RPMI7951 (cell line): ENCODE results near the gene SLC31A1. TPM values are rescaled to one million over a fixed set of nuclear protein-coding genes. Genes with fewer than 3 reads are reported as not detected.
A peak's percentile ranks its signal among the peaks of the same experiment; 100 is the strongest.

Source experiments
- DNase-seq: peaks from one replicate; pipeline ENCODE4 v3.0.0-alpha.2; 2012; ENCODE audit warnings: low read depth
- total RNA-seq: library from RNA; depleted of rRNA; stranded (reverse); fragments of >200 nt; shearing (Covaris generic); gene quantifications from 2 replicates; pipeline ENCODE4 v1.2.3, GENCODE V29; 2014; rRNA removed

SLC31A1 gene
- total RNA-seq, result 14.9 and 16.9 TPM in 2 replicates

GRCh38 chr9:113221003-113221799, at the start of gene SLC31A1, which contains the start of gene FKBP15:
Gene SLC31A1 (plus strand): TSS chr9:113221544. CDS start chr9:113256149, 34,605 bp downstream.
Gene FKBP15 (minus strand): TSS chr9:113221277. CDS start chr9:113221243, 34 bp downstream.
- peak; percentile 96 for DNase-seq

GRCh38 chr9:113173341-113173740, 48.0 kb upstream of the SLC31A1 start:
- DNase-seq, result no peak

DNA sequence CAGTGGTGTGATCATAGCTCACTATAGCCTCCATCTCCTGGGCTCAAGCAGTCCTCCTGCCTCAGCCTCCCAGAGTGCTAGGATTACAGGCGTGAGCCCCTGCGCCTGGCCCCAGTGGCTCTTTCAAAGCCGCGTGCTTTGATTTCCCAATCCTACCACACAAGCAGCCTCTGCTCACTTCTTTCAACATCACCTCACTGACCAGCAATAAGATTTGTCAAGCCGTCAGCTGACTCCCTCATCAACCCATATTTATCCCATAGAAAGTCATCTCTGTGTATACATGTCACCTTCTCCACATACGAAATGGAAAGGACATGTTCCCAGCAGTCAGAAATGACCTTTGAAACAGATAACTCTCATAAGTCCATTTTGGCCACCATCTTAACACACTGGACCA, 44.5 kb upstream of the SLC31A1 start:
- no peak for DNase-seq

DNA sequence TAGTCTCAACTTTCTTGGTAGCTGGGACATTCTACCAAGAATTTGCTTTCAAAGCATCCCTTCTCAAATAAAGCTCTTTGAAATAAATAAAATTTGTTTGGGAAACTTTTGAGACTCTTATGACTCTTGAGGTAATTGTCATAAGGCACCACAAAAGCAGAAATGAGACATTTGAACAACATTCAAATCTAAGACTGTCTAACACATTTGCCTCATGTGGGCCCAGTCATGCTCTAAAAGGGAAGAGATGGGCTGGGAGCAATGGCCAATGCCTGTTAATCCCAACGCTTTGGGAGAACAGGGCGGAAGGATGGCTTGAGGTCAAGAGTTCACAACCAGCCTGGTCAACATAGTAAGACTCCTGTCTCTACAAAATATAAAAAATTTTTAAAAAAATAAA, 44.1 kb upstream of the SLC31A1 start:
- DNase-seq, result no peak

GRCh38 chr9:113178087-113178486, 43.3 kb upstream of the SLC31A1 start:
- peak; percentile 61 for DNase-seq

DNA sequence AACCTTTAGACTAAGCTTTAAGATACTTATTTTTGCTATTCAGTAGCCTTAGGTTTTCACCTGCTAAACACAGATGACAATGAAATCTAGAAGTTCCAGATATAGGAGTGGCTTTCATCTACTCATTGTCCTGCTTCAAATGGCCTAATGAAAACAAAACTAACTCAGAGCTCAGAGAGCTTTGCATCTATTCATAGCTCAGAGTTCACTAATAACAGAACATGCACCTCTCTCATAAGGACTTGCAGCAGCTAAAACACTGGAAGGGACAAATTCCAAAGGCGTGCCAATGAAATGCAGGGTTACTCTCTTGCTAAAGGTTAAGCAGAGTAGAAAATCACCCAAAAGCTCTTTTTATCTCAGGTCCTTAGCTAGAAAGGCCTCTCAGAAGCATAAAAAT, 41.5 kb upstream of the SLC31A1 start:
- no peak for DNase-seq

DNA sequence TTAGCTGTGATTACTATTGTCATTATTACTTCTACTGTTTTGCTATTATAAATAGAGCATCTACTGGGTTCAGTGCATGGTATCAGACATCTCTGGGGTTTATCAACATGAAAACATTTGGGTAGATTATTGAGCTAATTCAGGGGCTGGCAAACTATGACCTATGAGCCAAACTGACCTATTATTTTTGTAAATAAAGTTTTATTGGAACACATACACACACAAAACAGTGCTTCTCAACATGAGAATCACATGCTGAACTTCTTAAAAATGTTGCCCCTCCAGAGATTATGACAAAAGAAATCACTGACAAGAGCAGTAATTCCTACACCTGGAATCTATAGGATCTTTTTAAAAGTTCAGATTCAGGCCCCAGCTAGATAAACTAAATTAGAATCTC, 40.2 kb upstream of the SLC31A1 start:
- DNase-seq, result no peak

GRCh38 chr9:113183956-113184488, 37.3 kb upstream of the SLC31A1 start:
- no peak for DNase-seq

GRCh38 chr9:113184539-113184938, 36.8 kb upstream of the SLC31A1 start:
- DNase-seq, result no peak

DNA sequence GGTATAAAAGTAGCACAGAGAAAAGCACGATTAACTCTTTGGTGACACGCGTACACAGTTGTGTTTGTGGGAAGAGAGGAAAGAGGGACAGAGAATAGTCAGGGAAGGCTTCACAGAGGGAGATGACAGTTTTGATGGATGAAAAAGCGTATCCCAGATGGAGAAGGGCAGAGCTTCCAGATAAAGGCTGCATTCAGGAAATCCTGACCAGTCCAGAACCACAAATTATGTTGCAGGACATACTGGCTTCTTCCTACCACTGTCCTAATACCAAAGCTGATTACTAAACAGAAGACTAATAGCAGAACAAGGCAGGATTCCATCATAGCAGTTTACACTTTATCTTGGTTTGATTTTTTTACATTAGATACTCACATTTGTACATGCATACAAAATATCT, 36.1 kb upstream of the SLC31A1 start:
- peak; percentile 3 for DNase-seq

DNA sequence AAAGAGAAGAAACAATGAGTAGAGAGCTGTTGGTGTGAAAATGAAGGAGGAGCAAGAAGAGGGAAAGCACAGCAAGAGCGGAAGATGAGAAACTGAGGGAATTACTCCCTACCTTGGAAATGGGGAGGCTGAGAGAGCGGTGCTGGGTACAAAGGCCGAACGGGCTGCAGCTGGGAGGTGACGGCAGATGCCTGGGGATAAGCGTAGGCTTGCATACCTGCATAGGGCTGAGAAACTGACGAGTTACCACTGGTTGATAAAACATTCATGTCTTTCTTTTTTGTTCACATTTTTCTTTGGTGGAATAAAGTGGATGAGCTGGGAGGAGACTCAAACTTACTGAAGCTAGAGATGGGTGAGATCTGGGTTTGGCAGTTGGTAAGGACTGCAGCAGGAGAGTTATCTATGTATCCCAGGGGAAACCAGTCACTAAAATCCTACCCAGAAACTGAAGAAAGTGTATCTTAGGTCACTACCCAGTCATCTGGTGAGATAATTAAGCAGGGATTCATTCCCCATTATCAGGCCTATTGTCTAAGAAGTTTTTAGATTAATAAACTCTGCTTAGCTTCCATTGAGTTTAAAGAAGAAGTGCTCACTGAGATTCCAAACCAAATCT, 35.1 kb upstream of the SLC31A1 start:
- no peak for DNase-seq

DNA sequence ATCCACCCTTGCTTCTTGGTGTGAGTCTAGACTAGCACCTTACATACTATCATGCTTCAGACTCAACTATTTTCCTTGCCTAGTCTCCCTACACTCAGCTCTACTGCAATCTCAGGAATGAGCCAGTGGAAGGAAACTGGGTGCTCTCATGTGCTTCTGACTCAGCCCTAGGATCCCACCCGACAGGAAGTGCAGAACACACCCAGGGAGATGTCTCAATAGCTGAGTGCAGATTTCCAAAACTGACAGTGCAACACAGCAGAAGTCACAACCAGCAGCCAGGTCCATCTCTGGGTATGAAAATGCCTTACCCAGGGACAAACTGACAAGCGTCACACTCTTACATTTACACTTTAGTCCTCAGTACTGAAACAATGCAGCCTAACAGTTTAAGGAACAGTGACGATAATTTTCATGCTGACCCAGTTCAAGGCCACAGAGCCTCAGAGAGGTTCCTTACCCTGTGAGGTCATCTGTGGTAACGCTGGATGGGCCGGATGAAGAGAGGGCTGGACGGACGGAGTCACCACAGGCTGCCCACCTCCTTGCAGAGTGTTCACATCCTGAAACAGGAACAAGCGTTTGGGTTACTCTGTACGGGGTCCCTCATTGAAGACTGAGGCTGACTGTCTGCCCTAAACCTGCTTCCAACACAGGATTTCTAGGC, 33.3 kb upstream of the SLC31A1 start:
- DNase-seq, result peak; percentile 85

DNA sequence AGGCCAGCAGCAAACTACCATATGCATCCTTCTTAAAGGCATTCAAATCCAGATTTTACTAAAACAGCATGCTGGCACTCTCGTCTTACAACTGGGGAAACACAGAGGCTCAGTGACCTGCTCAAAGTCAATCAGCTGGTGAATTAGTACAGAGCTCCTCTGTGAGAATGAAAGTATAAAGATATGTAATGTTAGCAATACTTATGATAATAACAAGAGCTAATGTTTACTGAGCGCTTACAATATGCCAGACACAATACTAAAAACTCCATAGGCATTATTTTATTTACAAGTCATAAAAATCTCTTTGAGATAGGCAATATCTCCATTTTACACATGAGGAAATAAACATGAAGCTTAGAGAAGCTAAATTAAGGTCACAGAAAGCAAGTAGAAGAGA, 28.9 kb upstream of the SLC31A1 start:
- DNase-seq, result no peak

GRCh38 chr9:113199683-113200329, 21.5 kb upstream of the SLC31A1 start:
- no peak for DNase-seq

DNA sequence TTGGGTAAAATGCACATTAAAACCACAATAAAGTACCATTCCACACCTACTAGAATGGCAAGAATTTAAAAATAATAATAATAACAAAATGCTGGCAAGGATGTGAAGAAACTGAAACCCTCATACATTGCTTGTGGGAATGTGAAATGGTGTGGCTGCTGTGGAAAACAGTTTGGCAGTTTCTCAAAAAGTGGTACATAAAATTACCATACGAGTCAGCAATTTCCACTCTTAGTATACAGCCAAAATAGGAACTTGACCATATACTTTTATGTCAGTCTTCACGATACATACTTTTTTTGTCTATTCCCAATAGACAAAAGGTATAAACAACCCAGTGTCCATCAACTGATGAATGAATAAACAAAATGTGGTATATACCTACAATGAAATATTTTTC, 15.9 kb upstream of the SLC31A1 start:
- DNase-seq, result no peak

DNA sequence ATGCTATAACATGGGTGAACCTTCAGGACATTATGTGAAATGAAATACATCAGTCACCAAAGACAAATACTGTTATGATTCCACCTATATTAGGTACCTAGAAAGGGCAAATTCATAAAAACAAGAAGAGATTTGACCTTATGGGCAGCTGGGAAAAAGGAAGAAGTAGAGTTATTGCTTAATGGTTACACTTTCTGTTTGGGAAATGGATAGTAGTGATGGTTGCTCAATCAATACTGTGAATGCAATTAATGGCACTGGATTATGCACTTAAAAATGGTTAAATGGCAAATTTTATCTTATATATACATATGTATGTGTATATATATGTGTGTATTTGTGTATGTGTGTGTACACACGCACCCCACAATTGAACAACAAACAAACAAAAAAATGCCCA, 15.5 kb upstream of the SLC31A1 start:
- no peak for DNase-seq

- no peak for DNase-seq
These were observed 10.5 kb upstream of the SLC31A1 start for GRCh38 chr9:113210815-113211214.

DNA sequence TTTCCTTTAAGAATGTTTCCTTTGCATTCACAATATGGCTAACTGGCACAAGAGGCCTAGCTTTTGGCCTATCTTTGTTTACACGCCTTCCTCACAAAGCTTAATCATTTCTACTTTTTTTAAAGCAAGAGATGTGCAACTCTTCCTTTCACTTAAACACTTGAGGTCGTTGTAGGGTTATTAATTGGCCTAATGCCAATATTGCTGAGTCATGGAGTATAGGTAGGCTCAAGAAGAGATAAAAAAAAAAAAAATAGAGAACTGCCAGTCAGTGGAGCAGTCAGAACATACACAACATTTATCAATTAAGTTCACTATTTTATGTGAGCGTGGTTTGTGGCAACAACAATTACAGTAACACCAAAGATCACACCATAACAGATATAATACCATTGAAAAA, 6.2 kb upstream of the SLC31A1 start:
- DNase-seq, result peak; percentile 29

DNA sequence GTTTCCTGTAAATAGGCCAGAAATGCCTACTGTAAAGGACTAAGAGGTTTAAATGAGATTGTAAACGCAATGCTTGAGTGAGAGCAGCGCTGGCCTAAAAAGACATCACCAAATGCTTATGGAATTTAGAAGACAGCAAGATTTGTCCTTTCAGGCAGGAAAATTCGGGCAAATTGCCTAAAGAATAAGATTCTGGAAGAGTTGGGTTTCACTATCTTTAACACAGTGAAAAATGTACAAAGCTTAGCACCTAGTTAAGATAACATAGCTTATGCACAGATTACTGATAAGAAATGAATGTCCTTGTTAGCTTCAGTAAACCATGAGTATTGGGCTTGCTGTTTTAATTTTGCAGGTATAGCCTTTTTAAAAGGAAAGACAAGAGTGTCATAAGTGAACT, 4.9 kb upstream of the SLC31A1 start:
- no peak for DNase-seq

DNA sequence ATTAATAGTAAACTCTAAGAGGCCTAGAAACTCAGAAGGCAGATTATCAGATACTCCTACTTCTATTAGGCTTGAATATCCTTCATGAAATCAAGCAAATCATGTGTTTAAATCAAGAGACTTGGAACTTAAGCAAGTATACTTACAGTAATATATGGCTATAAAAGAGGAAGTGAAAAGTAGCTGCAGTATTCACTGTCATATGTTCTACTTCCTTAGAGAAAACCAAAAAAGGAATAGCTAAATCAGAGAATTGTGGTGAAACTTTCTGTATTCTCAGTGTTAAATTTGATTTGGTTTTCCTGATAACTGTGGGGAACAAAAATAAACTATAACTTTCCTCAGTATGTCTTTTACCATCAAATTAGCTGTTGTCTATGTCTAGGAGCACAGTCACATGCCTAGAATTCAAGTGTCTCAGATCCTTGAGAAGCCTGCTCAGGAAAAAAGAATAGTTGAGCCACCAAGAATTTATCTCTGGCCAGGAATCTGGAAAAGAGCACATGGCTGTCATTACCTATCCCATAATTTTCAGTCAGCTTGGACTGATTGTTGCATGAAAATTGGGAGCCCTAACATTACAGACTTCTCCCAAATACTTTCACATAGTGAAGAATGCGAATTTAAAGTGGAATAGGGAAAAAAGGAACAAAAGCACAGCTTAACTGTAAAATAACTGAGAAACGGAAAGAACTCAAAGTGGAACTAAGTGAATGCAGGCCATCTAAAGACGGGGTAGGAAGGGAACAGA, 2.0 kb upstream of the SLC31A1 start:
- no peak for DNase-seq

DNA sequence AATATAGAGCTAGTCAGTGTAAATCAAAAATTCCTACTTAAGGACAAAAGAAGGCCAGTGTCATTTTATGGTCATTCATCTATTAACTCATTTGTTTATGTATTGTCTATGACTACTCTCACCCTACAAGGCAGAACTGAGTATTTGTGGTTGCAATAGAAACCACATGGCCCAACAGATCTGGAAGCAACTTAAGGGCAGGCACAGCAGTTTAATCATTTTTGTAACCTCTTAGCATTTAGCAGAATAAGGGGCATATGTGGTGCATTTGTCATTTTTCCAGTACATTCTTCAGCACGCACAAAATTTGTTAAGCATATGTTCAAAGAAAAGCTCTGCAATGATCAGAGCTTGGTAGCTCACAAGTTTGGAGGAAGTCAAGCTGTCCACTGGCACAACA, 1.4 kb upstream of the SLC31A1 start:
- peak; percentile 66 for DNase-seq
